Fibroblast of skin of right quadriceps (primary cell): ENCODE data around the gene ST6GALNAC6.
"Not testable (repeated sequence)": the region's sequence is repeated elsewhere in the genome, so short reads cannot be mapped to it uniquely, and the experiment has no call there.

Source experiments
- DNase-seq: peaks from one replicate; pipeline ENCODE4 v3.0.0-alpha.2; 2013

The ST6GALNAC6 gene

GRCh38 chr9:127853312-127854183 is 45.9 kb downstream of the ST6GALNAC6 start:
- no peak for DNase-seq

GRCh38 chr9:127852829-127853228 is 46.6 kb downstream of the ST6GALNAC6 start:
- no peak for DNase-seq

DNA sequence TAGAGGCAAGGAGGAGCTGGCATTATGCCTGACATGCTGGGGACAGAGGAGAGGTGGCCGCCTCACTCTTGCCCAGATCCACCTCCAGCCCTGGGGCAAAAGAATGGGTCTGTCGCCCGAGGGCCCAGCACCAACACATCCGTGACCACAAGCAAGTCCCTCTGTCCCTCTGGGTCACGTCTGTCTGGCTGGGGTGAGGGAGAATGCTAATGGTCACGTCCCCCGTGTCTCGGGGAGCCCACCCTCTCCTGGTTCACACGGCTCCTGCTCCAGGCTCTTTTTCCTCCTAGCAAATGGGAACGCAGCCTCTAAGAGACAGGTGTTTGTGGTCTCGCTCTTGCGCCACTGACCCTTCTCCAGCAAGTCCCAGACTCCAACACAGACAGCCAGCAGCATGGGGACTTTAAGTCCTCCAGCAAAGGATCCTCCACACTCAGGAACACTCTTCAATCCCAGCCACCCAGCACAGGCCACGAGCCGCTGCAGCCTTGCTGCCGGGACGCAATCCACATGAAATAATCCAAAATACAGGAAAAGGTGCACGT is 49.0 kb downstream of the ST6GALNAC6 start:
- DNase-seq, result no peak

GRCh38 chr9:127848756-127849504 is 50.5 kb downstream of the ST6GALNAC6 start:
- no peak for DNase-seq

DNA sequence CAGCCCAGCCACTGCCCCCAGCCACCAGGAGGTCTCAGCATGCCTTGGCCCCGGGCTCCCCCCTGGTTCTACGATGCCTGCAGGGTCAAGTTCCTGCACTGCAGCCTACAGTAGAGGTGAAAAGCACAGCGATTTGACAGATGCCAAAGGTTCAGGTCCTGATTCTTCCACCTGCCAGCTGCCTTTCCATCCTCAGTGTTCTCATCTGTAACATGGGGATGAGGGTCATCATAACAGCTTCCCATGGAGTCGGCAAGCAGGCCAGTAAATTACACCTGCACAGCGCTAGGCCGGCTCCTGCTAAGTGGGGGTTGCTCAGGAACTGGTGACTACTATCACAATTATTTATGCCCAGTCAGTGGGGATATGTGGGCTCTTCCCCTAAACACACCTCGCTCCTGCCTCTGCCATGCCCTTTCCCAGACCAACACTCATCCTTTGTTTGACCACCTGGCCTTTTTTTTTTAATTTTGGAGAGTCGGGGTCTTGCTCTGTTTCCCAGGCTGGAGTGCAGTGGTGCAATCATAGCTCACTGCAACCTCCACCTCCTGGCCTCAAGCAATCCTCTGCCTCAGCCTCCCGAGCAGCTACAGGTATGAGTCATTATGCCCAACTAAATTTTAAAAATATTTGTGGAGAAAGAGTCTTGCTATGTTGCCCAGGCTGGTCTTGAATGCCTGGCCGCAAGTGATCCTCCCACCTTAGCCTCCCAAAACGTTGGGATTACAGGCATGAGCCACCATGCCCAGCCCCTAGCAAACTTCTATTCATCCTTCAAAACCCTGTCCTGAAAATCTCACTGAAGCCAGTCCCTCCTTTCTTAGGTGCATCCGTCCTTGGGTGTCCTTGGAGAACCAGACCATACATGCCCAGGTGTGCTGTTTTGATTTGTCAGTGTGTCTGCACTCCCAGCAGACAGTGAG is 51.3 kb downstream of the ST6GALNAC6 start:
- no peak for DNase-seq

GRCh38 chr9:127847178-127847510 is 52.3 kb downstream of the ST6GALNAC6 start:
- DNase-seq, result no peak

GRCh38 chr9:127846443-127847177 is 52.8 kb downstream of the ST6GALNAC6 start:
- no peak for DNase-seq

DNA sequence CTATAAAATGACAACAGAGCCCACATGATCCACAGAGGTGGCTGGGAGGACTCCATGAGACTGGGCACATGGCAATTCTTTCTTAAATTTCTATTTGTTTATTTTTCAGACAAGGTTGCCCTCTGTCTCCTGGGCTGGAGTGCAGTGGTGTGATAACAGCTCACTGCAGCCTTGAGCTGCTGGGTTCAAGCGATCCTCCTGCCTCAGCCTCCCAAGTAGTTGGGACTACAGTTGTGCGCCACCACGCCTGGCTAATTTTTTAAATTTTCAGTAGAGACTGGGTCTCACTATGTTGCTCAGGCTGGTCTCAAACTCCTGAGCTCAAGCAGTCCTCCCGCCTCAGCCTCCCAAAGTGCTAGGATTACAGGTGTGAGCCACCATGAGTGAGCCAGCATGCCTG is 53.8 kb downstream of the ST6GALNAC6 start:
- DNase-seq, result not testable (repeated sequence)

DNA sequence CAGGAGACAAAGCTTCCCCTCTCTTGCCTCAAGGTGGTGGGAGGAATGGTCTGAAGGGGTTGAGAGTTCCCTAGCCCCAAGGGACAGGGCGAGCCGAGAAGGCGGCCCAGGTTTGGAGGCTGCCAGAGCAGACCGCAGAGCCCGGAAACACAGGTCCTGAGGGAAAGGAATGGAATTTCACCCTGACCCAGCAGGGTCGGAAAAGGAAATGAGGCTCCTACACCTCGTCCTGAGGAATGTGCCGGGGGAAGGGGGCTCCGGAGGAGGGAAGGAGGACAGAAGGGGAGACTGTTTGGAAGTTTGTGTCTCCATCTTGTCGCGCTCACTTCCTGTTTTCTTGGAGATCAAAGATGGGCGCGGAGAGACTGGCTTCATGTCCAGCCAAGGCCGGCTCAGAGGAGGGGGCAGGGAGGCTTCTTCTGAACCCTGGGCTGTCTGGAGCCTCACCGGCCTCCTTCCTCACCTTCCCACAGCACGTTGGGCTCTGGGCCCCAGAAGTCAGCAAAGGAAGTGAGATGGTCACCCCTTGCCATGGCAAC is 54.5 kb downstream of the ST6GALNAC6 start:
- peak; percentile 56 for DNase-seq

- no peak for DNase-seq
Observed at GRCh38 chr9:127841087-127841835, 58.1 kb downstream of the ST6GALNAC6 start.

- DNase-seq, result peak; percentile 59
Observed at GRCh38 chr9:127838375-127839078, 60.9 kb downstream of the ST6GALNAC6 start.

DNA sequence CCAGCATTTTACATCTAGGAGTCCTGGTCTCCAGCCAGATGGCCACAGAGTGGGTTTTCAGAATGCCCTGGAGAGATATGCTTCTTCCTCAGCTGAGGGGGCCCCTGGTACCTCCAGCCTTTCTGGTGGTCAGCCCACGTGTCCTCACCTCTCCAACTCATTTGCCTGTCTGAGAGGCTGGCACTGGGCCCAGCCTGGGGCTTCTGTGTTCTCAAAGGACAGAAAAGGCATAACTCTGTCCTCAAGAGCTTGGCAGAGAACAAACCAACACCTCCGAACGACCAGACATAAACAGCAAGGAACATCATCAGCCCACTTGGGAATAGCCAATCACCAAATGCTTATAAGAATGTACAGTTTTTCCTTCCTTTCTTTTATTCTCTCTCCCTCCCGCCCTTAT is 62.1 kb downstream of the ST6GALNAC6 start:
- no peak for DNase-seq

GRCh38 chr9:127836561-127836960 is 62.8 kb downstream of the ST6GALNAC6 start:
- not testable (repeated sequence) for DNase-seq

DNA sequence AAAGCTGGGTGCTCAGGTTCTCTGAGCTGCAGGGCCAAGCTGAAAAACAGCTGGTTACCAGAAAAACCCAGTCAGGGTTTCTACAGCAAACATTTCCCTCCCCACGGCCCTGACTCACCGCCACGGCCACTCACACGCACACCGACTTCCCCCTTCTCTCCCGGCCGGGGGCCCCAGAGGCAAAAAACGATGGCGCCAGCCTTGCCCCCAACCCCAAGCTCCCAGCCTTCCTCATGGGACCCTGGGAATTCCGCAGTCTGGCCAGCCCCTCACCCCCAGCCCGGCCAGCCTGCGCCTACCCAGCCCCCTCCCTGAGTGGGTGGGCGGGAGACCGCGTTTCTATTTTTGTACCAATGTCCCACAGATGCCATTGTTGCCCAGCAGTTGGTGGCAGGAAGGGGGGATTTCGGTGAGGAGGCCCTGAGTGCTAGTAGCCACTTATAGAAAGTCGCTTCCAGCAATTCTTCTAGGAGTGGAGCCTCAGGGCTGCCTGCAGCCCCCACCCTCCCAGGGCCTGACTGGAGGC is 63.3 kb downstream of the ST6GALNAC6 start:
- peak; percentile 61 for DNase-seq
